SK-N-SH (cell line): ENCODE measurements around the gene SLX4IP. TPM values are rescaled to one million over a fixed set of nuclear protein-coding genes. Genes with fewer than 3 reads are reported as not detected.

Experiments
- CTCF ChIA-PET: fragments of 300-600, 350-600 bp; formaldehyde crosslinking; extraction: SDS; loops from one replicate; lab custom pipeline; 2021; lab: Yijun Ruan, JAX
- POLR2A ChIA-PET: fragments of 350-600 bp; sonication (Branson Sonifier 250); formaldehyde crosslinking; extraction: SDS; loops from one replicate; lab custom pipeline; 2020; ENCODE audit warnings: antibody characterized with exemption, inconsistent platforms; lab: Yijun Ruan, JAX
- DNase-seq: peaks from one replicate; pipeline ENCODE4 v3.0.0; 2012
- H2AFZ ChIP-seq: fragments of 200-600 bp; sonication (generic); 2 replicates; pipeline ENCODE4 v1.8.1; 2016; ENCODE audit warnings: antibody characterized with exemption, mild to moderate bottlenecking, low read depth
- H3F3A ChIP-seq: fragments of 200-600 bp; sonication (generic); replicated peaks from 2 replicates; pipeline ENCODE3; 2016; ENCODE audit warnings: antibody characterized with exemption, mild to moderate bottlenecking; ENCODE audit not compliant: insufficient read depth
- H3K27ac ChIP-seq, 2 experiments: fragments of 200-500 bp in 1 of 2; fragments of 200-600 bp in 1 of 2; sonication (Bioruptor generic) in 1 of 2; sonication (generic), shearing (Covaris generic) in 1 of 2; 2 replicates each; pipeline versions ENCODE4 v1.5.1 to v1.6.1; 2014 to 2016; ENCODE audit warnings: low read depth in 2 of 2, inconsistent platforms in 1 of 2, low read length in 1 of 2, mild to moderate bottlenecking in 1 of 2, mixed read lengths in 1 of 2
- H3K27me3 ChIP-seq: fragments of 200-600 bp; sonication (generic), shearing (Covaris generic); 2 replicates; pipeline ENCODE4 v1.6.1; 2016; ENCODE audit warnings: mixed run types; ENCODE audit not compliant: insufficient read depth
- H3K36me3 ChIP-seq, 2 experiments: fragments of 200-500 bp in 1 of 2; fragments of 200-600 bp in 1 of 2; sonication (Bioruptor generic) in 1 of 2; sonication (generic) in 1 of 2; replicated peaks in 1 of 2; 2 replicates each; pipeline versions ENCODE3 to v1.5.1; 2014 to 2016; ENCODE audit warnings: low read length in 1 of 2, mild to moderate bottlenecking in 1 of 2; ENCODE audit not compliant: insufficient read depth in 2 of 2, control insufficient read depth in 1 of 2
- H3K4me1 ChIP-seq, 2 experiments: fragments of 200-500 bp in 1 of 2; fragments of 200-600 bp in 1 of 2; sonication (Bioruptor generic) in 1 of 2; sonication (generic), shearing (Covaris generic) in 1 of 2; 2 replicates each; pipeline versions ENCODE4 v1.5.1 to v1.6.1; 2014 to 2016; ENCODE audit warnings: low read depth in 1 of 2, low read length in 1 of 2, mixed run types in 1 of 2; ENCODE audit not compliant: insufficient read depth in 2 of 2, control insufficient read depth in 1 of 2
- H3K4me2 ChIP-seq: fragments of 200-600 bp; sonication (generic), shearing (Covaris generic); 2 replicates; pipeline ENCODE4 v1.6.1; 2017; ENCODE audit warnings: mixed run types
- H3K4me3 ChIP-seq, 2 experiments: fragments of 200-500 bp in 1 of 2; fragments of 200-600 bp in 1 of 2; sonication (Bioruptor generic) in 1 of 2; sonication (generic), shearing (Covaris generic) in 1 of 2; 2 replicates each; pipeline versions ENCODE4 v1.5.1 to v1.8.1; 2014 to 2016; ENCODE audit warnings: low read depth in 2 of 2, inconsistent platforms in 1 of 2, low read length in 1 of 2, mild to moderate bottlenecking in 1 of 2, mixed read lengths in 1 of 2, moderate library complexity in 1 of 2
- H3K79me2 ChIP-seq: fragments of 200-600 bp; sonication (generic); 2 replicates; pipeline ENCODE4 v1.8.1; 2017; ENCODE audit warnings: mild to moderate bottlenecking; ENCODE audit not compliant: insufficient read depth
- H3K9ac ChIP-seq: fragments of 200-600 bp; sonication (generic); 2 replicates; pipeline ENCODE4 v1.6.1; 2017; ENCODE audit warnings: mixed run types
- H3K9me2 ChIP-seq: fragments of 200-600 bp; sonication (generic); 2 replicates; pipeline ENCODE4 v1.6.1; 2017; ENCODE audit warnings: mixed run types
- H3K9me3 ChIP-seq: fragments of 200-600 bp; sonication (generic); 2 replicates; pipeline ENCODE4 v1.6.1; 2017; ENCODE audit warnings: mixed run types, mild to moderate bottlenecking, moderate library complexity
- H4K20me1 ChIP-seq: fragments of 200-600 bp; sonication (generic); 2 replicates; pipeline ENCODE4 v1.6.1; 2017; ENCODE audit warnings: mild to moderate bottlenecking, mixed run types; ENCODE audit not compliant: insufficient read depth
- FOSL2 ChIP-seq: IDR thresholded peaks from 2 replicates; pipeline ENCODE4 v1.4.0; 2012; ENCODE audit warnings: low read depth, mild to moderate bottlenecking, moderate library complexity, borderline replicate concordance
- FOXJ3 ChIP-seq: sonication (generic); formaldehyde crosslinking; IDR thresholded peaks from 2 replicates; pipeline ENCODE4 v1.5.1; 2020; ENCODE audit warnings: mild to moderate bottlenecking, missing genetic modification reagents
- JUND ChIP-seq: IDR thresholded peaks from 2 replicates; pipeline ENCODE4 v1.4.0; 2012
- MXI1 ChIP-seq: IDR thresholded peaks from 2 replicates; pipeline ENCODE4 v1.6.1; 2012; ENCODE audit warnings: mild to moderate bottlenecking, low read depth, low read length, improper control_type of control experiment
- PBX3 ChIP-seq: IDR thresholded peaks from 2 replicates; pipeline ENCODE4; 2012
- REST ChIP-seq: IDR thresholded peaks from 2 replicates; pipeline ENCODE4 v1.6.1; 2012; ENCODE audit warnings: mild to moderate bottlenecking, low read depth, low read length, moderate library complexity
- TCF12 ChIP-seq: IDR thresholded peaks from 2 replicates; pipeline ENCODE4 v1.4.0; 2012
- WGBS: methylation state at CpG from one replicate; pipeline ENCODE4 v1.1.6; 2017; ENCODE audit warnings: low lambda C conversion rate; 5-methylcytosine and 5-hydroxymethylcytosine counted together
- polyA plus RNA-seq, 3 experiments: library from polyadenylated mRNA; depleted of rRNA; stranded (reverse); fragments of >200 nt; gene quantifications; 2 replicates each; pipeline ENCODE4 v1.2.3, GENCODE V29; 2012
- TF ChIP-seq, protein P1 (sequence below): IDR thresholded peaks from 2 replicates; pipeline ENCODE4 v1.4.0; 2012; ENCODE audit warnings: low read depth

The SLX4IP gene
- polyA plus RNA-seq, 1 of the 3 experiments (the other 2 are of a cell fraction) = 1.3 TPM

- DNase-seq = no peak
- ChIA-PET POLR2A (no interaction called here), CTCF (no interaction called here)
- 90% methylated on average over 3 of the region's 3 CpGs for WGBS
- Histone ChIP-seq H4K20me1 (no peaks in the 10 kb centered on the region), H3K27ac (peak overlapping the region in 1 of 2 experiments; percentile 91; a peak in 2 of 4 replicates), H3K4me2 (no peak overlapping the region), H3K36me3 (no peaks in the 10 kb centered on the region), H3K9me2 (no peaks in the 10 kb centered on the region), H3K4me1 (peaks cover 2 to 27% of the 10 kb centered on the region in 2 experiments), H3K27me3 (no peaks in the 10 kb centered on the region), H3F3A (peaks cover 11% of the 10 kb centered on the region), H2AFZ (no peak overlapping the region), H3K9ac (no peak overlapping the region), H3K4me3 (no peak overlapping the region), H3K9me3 (no peaks in the 10 kb centered on the region), H3K79me2 (peaks cover 5% of the 10 kb centered on the region; the same call in 1 of the 2 replicates)
- TF ChIP-seq PBX3 (no peak), REST (0 out of 2 replicates have a peak, but pooled peaks have one; percentile 38)
These were observed 120.3 kb downstream of the SLX4IP start for GRCh38 chr20:10555393-10555792.

GRCh38 chr20:10555865-10556308 is 120.8 kb downstream of the SLX4IP start:
- peaks cover 2 to 27% of the 10 kb centered on the region in 2 experiments for H3K4me1 ChIP-seq
- TF ChIP-seq FOXJ3 (no peak), FOSL2 (peak; percentile 57; the same call in 1 of the 2 replicates), MXI1 (no peak), JUND (peak; percentile 48), TCF12 (peak; percentile 32; the same call in 1 of the 2 replicates)
- TF ChIP-seq, protein P1, sequence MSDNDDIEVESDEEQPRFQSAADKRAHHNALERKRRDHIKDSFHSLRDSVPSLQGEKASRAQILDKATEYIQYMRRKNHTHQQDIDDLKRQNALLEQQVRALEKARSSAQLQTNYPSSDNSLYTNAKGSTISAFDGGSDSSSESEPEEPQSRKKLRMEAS = peak; percentile 61
- no peaks in the 10 kb centered on the region for H4K20me1 ChIP-seq
- no peak overlapping the region for H3K4me3 ChIP-seq
- no peak for DNase-seq
- H2AFZ ChIP-seq = no peak overlapping the region
- peak overlapping the region; percentile 0; the same call in 1 of the 2 replicates for H3K4me2 ChIP-seq
- peaks cover 11% of the 10 kb centered on the region for H3F3A ChIP-seq
- 54% methylated on average over 5 of the region's 5 CpGs for WGBS
- CTCF ChIA-PET = no interaction called here
- H3K27me3 ChIP-seq = no peaks in the 10 kb centered on the region
- H3K36me3 ChIP-seq = no peaks in the 10 kb centered on the region
- POLR2A ChIA-PET = no interaction called here
- peak overlapping the region; percentile 27; the same call in 1 of the 2 replicates for H3K9ac ChIP-seq
- H3K9me3 ChIP-seq = no peaks in the 10 kb centered on the region
- H3K9me2 ChIP-seq = no peaks in the 10 kb centered on the region
- peak overlapping the region in 1 of 2 experiments; percentile 91; a peak in 2 of 4 replicates for H3K27ac ChIP-seq
- peaks cover 5% of the 10 kb centered on the region; the same call in 1 of the 2 replicates for H3K79me2 ChIP-seq
